ENCODE results near the gene UBE2S. TPM values are rescaled to one million over a fixed set of nuclear protein-coding genes. Genes with fewer than 3 reads are reported as not detected.

Gene UBE2S
- total RNA-seq, 2 donors from 2014 or later: 16.3 to 17.9 TPM

- ATAC-seq (ENCODE audit: insufficient number of reproducible peaks, low FRiP score, low read depth) (no peak), DNase-seq (ENCODE audit: low spot score) (no peak)
- Histone ChIP-seq H3K27ac (no peak overlapping the region), H3K27me3 (replicated peaks; ENCODE audit: insufficient read depth) (no peaks in the 10 kb centered on the region), H3K9me3 (no peaks in the 10 kb centered on the region), H3K4me3 (no peak overlapping the region), H3K4me1 (ENCODE audit: control insufficient read depth in 1 of 2, low read depth in 2 of 2) (peaks cover 0 to 3% of the 10 kb centered on the region in 2 donors), H3K36me3 (peaks cover 17% of the 10 kb centered on the region)
- no peak for TF ChIP-seq CTCF (IDR thresholded peaks at IDR 0.05)
These were observed 7.1 kb downstream of the UBE2S start for GRCh38 chr19:55400281-55401087.

GRCh38 chr19:55398200-55398925, 9.2 kb downstream of the UBE2S start:
- ATAC-seq (ENCODE audit: insufficient number of reproducible peaks, low FRiP score, low read depth) (no peak), DNase-seq (ENCODE audit: low spot score) (no peak)
- no peak overlapping the region for H3K27ac ChIP-seq
- H3K27me3 ChIP-seq (replicated peaks; ENCODE audit: insufficient read depth): no peaks in the 10 kb centered on the region
- peaks cover 16% of the 10 kb centered on the region for H3K36me3 ChIP-seq
- H3K4me1 ChIP-seq (ENCODE audit: control insufficient read depth in 1 of 2, low read depth in 2 of 2): no peaks in the 10 kb centered on the region
- H3K4me3 ChIP-seq: no peak overlapping the region
- no peaks in the 10 kb centered on the region for H3K9me3 ChIP-seq
- TF ChIP-seq CTCF (IDR thresholded peaks at IDR 0.05): no peak

GRCh38 chr19:55392820-55393761, 14.5 kb downstream of the UBE2S start:
- no peak overlapping the region for H3K27ac ChIP-seq
- H3K27me3 ChIP-seq (replicated peaks; ENCODE audit: insufficient read depth): no peaks in the 10 kb centered on the region
- no peak for ATAC-seq (ENCODE audit: insufficient number of reproducible peaks, low FRiP score, low read depth)

GRCh38 chr19:55391702-55392615, 15.6 kb downstream of the UBE2S start:
- Histone ChIP-seq H3K4me3 (no peak overlapping the region), H3K27me3 (replicated peaks; ENCODE audit: insufficient read depth) (no peaks in the 10 kb centered on the region), H3K36me3 (peaks cover 9% of the 10 kb centered on the region), H3K27ac (no peak overlapping the region), H3K4me1 (ENCODE audit: control insufficient read depth in 1 of 2, low read depth in 2 of 2) (peaks cover 13 to 29% of the 10 kb centered on the region in 2 donors), H3K9me3 (no peaks in the 10 kb centered on the region)
- ATAC-seq (ENCODE audit: insufficient number of reproducible peaks, low FRiP score, low read depth): no peak
- DNase-seq (ENCODE audit: low spot score): no peak
- no peak for TF ChIP-seq CTCF (IDR thresholded peaks at IDR 0.05)

More at GRCh38 chr19:55392820-55393761, 14.5 kb downstream of the UBE2S start:
- H3K4me3 ChIP-seq: no peak overlapping the region
- DNase-seq (ENCODE audit: low spot score): no peak
- H3K4me1 ChIP-seq (ENCODE audit: control insufficient read depth in 1 of 2, low read depth in 2 of 2): peaks cover 2 to 18% of the 10 kb centered on the region in 2 donors
- TF ChIP-seq CTCF (IDR thresholded peaks at IDR 0.05): no peak
- no peaks in the 10 kb centered on the region for H3K9me3 ChIP-seq
- H3K36me3 ChIP-seq: peaks cover 2% of the 10 kb centered on the region

All from thoracic aorta (tissue), 2 donors.